ENCODE results near the gene SMIM1.

Gene SMIM1

GRCh38 chr1:3753656-3754454, 18.7 kb upstream of the SMIM1 start:
- in situ Hi-C loops (cut with HindIII; ENCODE audit: low sequenced_read_pairs) = loop anchor here (25.0 kb wide), 1 partner anchor 117 kb away; the partner anchor contains the start of gene TPRG1L

- in situ Hi-C loops (cut with HindIII; ENCODE audit: low sequenced_read_pairs) = loop anchor here (25.0 kb wide), 1 partner anchor 119 kb away; the partner anchor contains the start of gene TPRG1L
Observed at GRCh38 chr1:3756394-3756793, 16.2 kb upstream of the SMIM1 start.

DNA sequence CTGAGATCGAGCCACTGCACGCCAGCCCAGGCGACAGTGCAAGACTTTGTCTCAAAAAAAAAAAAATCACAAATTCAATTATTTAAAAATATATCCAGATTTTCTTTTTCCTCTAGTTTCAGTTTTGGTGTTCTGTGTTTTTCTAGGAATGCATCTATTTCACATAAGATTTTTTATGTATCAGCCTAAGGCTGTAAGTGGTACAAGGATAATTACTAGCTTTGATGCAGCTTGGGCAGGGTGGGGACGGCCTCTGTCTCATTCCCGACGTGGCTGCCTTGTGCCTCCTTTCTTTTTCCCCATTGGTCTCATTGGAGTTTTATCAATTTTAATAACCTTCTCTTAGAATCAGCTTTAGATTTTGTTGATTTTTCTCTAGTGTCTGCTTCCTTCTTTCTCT, 13.4 kb upstream of the SMIM1 start:
- in situ Hi-C loops (cut with HindIII; ENCODE audit: low sequenced_read_pairs) = loop anchor here (25.0 kb wide), 1 partner anchor 122 kb away; the partner anchor contains the start of gene TPRG1L

DNA sequence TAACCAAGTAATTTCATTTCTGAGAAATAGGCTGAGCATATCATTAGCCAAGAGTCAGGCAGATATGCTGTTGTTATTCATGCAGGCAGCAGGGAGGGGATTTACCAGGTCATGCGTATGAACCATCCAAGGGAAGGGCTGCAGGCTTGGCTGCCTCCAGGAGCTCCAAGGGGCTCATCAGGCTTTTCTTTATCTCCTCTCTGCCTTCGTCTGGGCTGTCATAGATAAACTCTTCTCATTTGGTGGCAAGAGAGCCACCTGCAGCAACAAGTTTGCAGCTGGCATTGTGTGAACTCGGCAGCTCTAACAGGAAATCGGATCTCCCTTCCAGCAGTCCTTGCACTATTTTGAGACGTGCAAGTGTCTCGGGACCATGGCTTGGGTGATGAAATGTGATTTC, 12.8 kb upstream of the SMIM1 start:
- in situ Hi-C loops (cut with HindIII; ENCODE audit: low sequenced_read_pairs) = loop anchor here (25.0 kb wide), 1 partner anchor 122 kb away; the partner anchor contains the start of gene TPRG1L

DNA sequence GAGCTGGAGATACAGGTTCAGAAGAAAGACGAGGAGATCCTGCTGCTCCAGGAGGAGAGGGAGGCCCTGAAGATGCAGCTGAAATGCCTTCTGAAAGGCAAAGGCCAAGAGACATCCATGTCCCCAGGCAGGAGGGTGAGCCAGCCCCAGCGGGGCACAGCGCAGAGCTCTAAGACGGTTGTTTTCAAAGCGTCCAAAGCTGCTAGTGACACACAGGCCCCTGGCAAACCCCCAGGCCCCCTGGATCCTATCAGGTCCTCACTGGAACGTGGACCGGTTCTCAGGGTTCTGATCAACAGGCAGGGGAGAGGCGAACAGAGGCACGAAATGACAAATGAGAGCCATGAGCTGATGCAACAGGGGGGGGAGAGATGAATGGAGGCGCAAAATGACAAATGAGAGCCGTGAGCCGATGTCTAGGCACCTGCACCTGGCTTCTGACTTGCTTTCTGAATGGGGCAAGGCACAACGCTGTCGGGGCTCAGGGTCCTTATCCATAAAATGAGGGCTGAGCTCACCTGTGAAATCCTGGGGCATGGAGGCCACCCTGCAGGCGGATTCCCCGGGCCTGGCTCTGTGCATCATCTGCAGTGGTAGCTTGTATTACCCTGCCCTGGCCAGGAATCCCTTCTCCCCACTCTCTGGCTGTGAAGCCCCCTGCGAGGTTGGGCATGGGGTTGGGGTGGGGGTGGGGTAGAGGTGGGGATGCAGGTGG, 11.1 kb upstream of the SMIM1 start:
- in situ Hi-C loops (cut with HindIII; ENCODE audit: low sequenced_read_pairs) = loop anchor here (25.0 kb wide), 1 partner anchor 124 kb away; the partner anchor contains the start of gene TPRG1L

GRCh38 chr1:3762151-3762872, 10.2 kb upstream of the SMIM1 start:
- in situ Hi-C loops (cut with HindIII; ENCODE audit: low sequenced_read_pairs) = loop anchor here (25.0 kb wide), 1 partner anchor 125 kb away; the partner anchor contains the start of gene TPRG1L

GRCh38 chr1:3762873-3763228, 9.7 kb upstream of the SMIM1 start:
- in situ Hi-C loops (cut with HindIII; ENCODE audit: low sequenced_read_pairs) = loop anchor here (25.0 kb wide), 1 partner anchor 126 kb away; the partner anchor contains the start of gene TPRG1L

- in situ Hi-C loops (cut with HindIII; ENCODE audit: low sequenced_read_pairs) = loop anchor here (25.0 kb wide), 1 partner anchor 126 kb away; the partner anchor contains the start of gene TPRG1L
Observed at GRCh38 chr1:3763351-3764125, 9.0 kb upstream of the SMIM1 start.

DNA sequence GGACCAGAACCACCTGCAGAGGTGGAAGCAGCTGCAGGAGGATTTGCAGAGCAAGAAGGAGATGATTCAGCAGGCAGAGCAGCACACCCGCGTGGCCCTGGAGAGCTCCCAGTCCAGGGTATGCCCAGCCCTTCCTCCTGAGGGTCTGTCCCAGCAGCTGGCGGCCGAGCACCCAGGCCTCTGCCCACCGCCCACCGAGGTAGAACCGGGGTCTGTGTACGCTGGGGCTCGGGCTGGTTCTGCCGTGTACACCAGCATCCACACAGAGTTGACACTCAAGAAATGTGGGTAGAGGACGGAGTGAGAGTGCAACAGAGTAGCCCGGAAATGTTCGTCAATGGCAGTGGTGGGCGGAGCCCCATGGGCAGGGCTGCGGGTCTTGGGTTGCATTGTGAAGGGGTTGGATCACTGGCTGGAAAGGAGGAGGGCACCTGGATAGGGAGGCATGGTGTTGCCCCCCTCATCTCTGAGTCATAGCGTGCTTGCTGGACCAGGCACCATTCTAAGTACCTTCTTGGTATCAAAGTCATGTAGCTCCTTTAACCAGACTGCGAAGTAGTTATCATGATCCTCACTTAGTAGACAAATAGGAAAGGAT, 5.1 kb upstream of the SMIM1 start:
- in situ Hi-C loops (cut with HindIII; ENCODE audit: low sequenced_read_pairs) = loop anchor here (25.0 kb wide), 1 partner anchor 130 kb away; the partner anchor contains the start of gene TPRG1L

DNA sequence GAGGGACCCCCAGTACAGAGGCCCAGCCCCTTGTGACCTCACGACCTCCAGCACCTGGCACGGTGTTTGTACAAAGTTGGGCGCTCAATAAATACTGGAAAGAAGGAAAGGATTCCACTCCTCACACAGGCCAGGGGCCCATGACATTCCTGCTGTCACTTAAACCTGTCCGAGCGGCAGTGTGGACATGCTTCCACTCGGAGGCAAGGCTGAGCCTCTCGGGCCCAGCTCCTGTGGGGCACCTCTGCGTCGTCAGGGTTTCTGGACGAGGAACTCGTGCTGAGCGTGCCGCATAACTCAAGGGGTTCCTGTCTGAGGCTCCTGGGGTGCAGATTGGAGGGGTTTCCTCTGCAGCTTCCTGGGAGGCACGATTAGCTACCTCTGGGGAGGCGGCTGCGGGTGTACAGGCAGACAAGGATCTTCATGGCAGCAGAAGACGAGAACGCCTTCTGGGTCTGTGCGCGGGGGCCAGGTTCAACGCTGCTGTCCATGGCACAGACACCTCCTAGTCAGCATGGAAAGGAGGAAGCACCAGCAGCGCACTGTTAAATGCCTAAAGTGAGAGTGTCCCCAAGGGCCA, 3.6 kb upstream of the SMIM1 start:
- in situ Hi-C loops (cut with HindIII; ENCODE audit: low sequenced_read_pairs) = loop anchor here (25.0 kb wide), 1 partner anchor 132 kb away; the partner anchor contains the start of gene TPRG1L

- in situ Hi-C loops (cut with HindIII; ENCODE audit: low sequenced_read_pairs) = loop anchor here (25.0 kb wide), 1 partner anchor 133 kb away; the partner anchor contains the start of gene TPRG1L
Observed at GRCh38 chr1:3770047-3770765, 2.3 kb upstream of the SMIM1 start.

DNA sequence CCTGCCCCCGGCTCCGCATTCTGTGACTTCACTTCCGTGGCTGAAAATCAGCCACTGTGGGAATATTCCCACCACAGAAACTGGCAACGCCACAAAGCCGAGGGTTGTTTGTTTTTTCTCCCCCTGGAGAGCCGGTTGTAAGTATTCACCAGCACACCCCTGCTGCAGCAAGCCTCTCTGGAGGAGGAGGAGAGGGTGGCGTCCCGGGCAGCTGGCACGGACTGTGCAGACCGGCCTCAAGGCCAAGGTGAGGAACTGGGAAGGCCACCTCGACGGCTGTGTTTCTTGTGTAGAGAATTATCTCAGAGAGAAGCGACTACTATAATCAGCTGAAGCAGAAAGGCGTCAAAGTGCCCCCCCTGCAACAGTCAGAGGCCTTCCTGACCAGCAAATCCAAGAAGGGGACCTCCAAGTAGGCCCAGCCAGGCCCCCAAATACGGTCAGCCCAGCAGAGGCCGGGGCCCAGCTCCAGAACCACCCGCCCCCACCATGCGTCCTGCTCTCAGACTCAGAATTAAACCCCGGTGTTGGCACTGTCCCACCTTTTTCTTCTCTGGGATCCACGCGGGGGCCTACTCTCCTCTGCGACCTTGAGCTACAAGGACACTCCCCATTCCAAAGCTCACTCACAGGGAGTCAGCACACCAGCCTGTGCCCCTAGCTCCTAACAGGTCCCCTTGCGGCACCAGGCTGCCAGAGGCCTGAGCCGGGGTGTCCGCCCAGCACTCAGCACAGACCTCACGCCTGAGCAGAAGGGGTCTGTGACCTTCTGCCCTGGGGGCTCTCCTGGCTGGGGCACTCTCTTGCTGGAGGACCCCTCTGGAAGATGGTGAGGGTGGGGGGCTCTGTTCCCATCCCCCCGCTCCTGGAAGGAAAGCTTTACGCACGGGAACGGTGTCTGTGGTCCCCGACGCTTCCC, 1.2 kb upstream of the SMIM1 start:
- in situ Hi-C loops (cut with HindIII; ENCODE audit: low sequenced_read_pairs) = loop anchor here (25.0 kb wide), 1 partner anchor 134 kb away; the partner anchor contains the start of gene TPRG1L

DNA sequence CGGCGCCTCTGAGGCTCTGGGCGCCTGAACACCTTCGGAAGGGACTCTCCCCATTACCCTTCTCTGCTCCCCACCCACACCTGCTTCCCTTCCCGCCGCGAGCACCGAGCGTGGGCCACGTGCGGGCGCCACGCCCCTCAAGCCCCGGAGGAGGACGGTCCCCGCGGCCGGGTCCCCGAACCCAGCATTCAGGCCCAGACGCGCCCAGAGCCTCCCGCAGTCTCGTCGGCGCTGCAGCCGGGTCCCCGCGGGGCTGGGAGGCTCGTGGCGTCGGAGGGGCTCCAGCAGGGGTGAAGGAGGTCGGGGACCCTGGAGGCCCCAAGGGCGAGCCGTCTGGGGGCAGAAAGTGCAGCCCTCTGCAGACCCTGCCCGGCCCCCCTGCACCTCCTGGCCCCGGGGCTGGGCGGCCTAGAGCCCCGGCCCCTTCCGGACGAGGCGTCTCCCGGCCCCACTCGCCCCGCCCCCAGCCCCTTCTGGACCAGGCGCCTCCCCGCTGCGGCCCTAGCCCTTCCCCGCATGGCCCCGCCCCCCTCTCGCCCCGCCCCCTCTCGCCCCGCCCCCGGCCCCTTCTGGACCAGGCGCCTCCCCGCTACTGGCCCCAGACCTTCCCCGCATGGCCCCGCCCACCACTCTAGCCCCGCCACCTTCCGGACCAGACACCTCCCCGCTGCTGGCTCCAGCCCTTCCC, 378 bp upstream of the SMIM1 start:
- in situ Hi-C loops (cut with HindIII; ENCODE audit: low sequenced_read_pairs) = loop anchor here (25.0 kb wide), 1 partner anchor 135 kb away; the partner anchor contains the start of gene TPRG1L

GRCh38 chr1:3773572-3774275, 1.2 kb downstream of the SMIM1 start:
- in situ Hi-C loops (cut with HindIII; ENCODE audit: low sequenced_read_pairs) = loop anchor here (25.0 kb wide), 1 partner anchor 136 kb away; the partner anchor contains the start of gene TPRG1L

GRCh38 chr1:3774276-3774945, 1.9 kb downstream of the SMIM1 start:
- in situ Hi-C loops (cut with HindIII; ENCODE audit: low sequenced_read_pairs) = loop anchor here (25.0 kb wide), 1 partner anchor 137 kb away; the partner anchor contains the start of gene TPRG1L

All from DLD1 (cell line).